Erythroblast (primary cell): Measurements from ENCODE around the gene ADSS2.

Experiments
- GATA1 ChIP-seq: IDR thresholded peaks from 2 replicates; pipeline ENCODE4 v1.6.1; 2011; ENCODE audit warnings: low read depth, mild to moderate bottlenecking, control low read depth, low read length, moderate library complexity
- POLR2A ChIP-seq: IDR thresholded peaks from 2 replicates; pipeline ENCODE4 v1.6.1; 2011; ENCODE audit warnings: mild to moderate bottlenecking, low read length

- TF ChIP-seq POLR2A = no peak
- TF ChIP-seq GATA1 = no peak
These were observed 15.0 kb upstream of the ADSS2 start for GRCh38 chr1:244466724-244467123.
